Omental fat pad (tissue), 4 donors: Measurements from ENCODE around the gene NAT14. TPM values are rescaled to one million over a fixed set of nuclear protein-coding genes. Genes with fewer than 3 reads are reported as not detected.

Experiments used
- ATAC-seq: fragments of 150-250 bp; one replicate; pipeline ENCODE4 v1.9.1; 2016; ENCODE audit warnings: mild to moderate bottlenecking, moderate library complexity; ENCODE audit not compliant: low FRiP score
- DNase-seq: peaks from one replicate; pipeline ENCODE4 v3.0.0-alpha.2; 2019; ENCODE audit warnings: low spot score
- CTCF ChIP-seq, 3 donors: fragments of 450-650 bp; IDR thresholded peaks; one replicate each; pipeline ENCODE4 v1.5.1; 2016 to 2017; ENCODE audit warnings: antibody characterized with exemption in 3 of 3, mild to moderate bottlenecking in 3 of 3, moderate library complexity in 2 of 3
- total RNA-seq, 4 donors: library from RNA; depleted of rRNA; stranded (reverse); fragments of >200 nt; gene quantifications; one replicate each; pipeline ENCODE4 v1.1.0, GENCODE V29; 2016

Gene NAT14
- total RNA-seq, 4 donors from 2014 or later = 2.3 to 4.6 (median 2.6) TPM

- ATAC-seq (no peak), DNase-seq (no peak)
- no peak for TF ChIP-seq CTCF (IDR thresholded peaks at IDR 0.05)
These were observed 13.4 kb downstream of the NAT14 start for GRCh38 chr19:55498246-55498840.

DNA sequence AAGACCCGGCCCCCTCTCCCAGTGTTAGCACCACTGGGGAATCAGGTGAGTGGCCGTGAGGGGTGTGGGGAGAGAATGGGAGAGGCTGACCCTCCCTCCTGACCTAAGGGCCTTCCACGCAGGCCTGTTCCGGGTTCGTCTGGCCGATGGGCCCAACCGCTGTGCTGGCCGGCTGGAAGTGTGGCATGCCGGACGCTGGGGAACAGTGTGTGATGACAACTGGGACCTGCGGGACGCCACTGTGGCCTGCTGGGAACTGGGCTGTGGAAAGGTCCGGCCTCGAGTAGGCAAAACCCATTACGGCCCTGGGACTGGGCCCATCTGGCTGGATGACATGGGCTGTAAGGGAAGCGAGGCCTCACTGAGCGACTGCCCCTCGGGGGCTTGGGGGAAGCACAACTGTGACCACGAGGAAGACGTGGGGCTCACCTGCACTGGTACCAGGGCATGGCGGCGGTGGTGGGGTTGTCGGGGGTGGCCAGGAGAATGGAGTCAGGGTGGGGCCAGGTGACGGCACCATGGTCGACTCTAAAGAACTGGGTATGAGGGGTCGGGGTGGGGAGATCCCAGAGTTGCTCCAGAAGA is 15.5 kb downstream of the NAT14 start:
- ATAC-seq (no peak), DNase-seq (no peak)
- no peak for TF ChIP-seq CTCF (IDR thresholded peaks at IDR 0.05)

DNA sequence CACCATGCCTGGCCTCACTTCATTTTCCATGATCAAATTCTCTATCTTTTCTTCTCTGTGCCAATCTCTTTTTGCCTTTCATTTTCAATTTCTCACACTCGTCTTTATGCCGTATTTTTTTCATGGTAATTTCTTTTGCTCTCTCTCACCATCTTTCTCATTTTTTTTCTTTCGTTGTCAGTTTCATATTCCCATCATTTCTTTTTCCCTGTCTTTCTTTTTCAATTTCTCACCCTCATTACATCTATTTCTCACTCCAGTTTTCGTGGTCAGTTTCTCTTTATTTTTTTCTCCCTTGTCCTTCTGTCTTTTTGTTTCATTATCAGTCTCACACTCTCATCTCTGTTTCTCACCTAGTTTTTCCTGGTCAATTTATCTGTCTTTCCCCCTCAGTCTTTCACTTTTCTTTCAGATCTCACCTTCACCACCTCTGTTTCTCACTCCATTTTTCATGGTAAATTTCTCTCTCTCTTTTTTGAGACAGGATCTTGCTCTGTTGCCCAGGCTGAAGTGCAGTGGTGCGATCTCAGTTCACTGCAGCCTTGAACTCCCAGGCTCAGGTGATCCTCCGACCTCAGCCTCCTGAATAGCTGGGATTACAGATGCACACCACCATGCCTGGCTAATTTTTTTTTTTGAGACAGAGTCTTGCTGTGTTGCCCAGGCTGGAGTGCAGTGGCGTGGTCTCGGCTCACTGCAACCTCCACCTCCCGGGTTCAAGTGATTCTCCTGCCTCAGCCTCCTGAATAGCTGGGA is 17.4 kb downstream of the NAT14 start:
- no peak for TF ChIP-seq CTCF (IDR thresholded peaks at IDR 0.05)
- no peak for DNase-seq
- ATAC-seq = no peak

- ATAC-seq (no peak), DNase-seq (no peak)
- TF ChIP-seq CTCF (IDR thresholded peaks at IDR 0.05) = no peak
These were observed 18.1 kb downstream of the NAT14 start for GRCh38 chr19:55503157-55503501.

- DNase-seq (peak; percentile 86), ATAC-seq (peak; percentile 95)
- peak in 2 of 3 donors; percentile 48 to 99 for TF ChIP-seq CTCF (IDR thresholded peaks at IDR 0.05)
These were observed 18.7 kb downstream of the NAT14 start for GRCh38 chr19:55503502-55504251.

GRCh38 chr19:55504252-55504603 is 19.2 kb downstream of the NAT14 start:
- TF ChIP-seq CTCF (IDR thresholded peaks at IDR 0.05) = no peak
- ATAC-seq (no peak), DNase-seq (no peak)
